ENCODE data around the gene DIO3. TPM values are rescaled to one million over a fixed set of nuclear protein-coding genes. Genes with fewer than 3 reads are reported as not detected.

The DIO3 gene
- total and polyA plus RNA-seq, 4 donors = 0.91 to 7.1 (median 1.4) TPM

DNA sequence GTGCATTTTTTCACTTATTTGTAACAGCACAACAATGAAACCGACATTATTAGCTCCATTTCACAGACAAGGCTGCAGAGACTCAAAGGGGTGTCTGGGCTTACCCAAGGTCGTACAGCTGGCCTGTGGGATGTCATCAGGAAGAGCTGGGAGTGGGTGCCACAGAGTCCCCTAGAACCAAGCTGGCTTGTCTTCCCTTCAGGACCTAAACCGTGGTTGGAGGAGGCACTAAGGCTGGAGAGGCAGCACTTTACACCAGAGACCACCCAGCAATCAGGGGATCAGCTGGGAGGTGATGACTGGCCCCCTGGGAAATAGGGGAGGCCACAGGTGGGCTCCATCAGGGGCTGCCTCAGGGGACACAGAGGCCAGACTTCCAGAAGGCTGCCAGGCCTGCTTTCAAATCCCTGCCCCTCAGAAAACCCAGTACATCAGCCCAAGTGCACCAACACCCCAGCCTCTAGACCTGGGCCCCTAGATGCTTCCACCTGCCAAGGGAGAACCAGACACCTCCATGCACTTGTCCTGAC lies 28.3 kb downstream of the DIO3 start:
- H3K4me1 ChIP-seq (ENCODE audit: control insufficient read depth in 5 of 5, insufficient read depth in 5 of 5, low read length in 5 of 5) = peaks cover 0 to 7% (median 0%) of the 10 kb centered on the region in 5 donors
- TF ChIP-seq, protein P1, sequence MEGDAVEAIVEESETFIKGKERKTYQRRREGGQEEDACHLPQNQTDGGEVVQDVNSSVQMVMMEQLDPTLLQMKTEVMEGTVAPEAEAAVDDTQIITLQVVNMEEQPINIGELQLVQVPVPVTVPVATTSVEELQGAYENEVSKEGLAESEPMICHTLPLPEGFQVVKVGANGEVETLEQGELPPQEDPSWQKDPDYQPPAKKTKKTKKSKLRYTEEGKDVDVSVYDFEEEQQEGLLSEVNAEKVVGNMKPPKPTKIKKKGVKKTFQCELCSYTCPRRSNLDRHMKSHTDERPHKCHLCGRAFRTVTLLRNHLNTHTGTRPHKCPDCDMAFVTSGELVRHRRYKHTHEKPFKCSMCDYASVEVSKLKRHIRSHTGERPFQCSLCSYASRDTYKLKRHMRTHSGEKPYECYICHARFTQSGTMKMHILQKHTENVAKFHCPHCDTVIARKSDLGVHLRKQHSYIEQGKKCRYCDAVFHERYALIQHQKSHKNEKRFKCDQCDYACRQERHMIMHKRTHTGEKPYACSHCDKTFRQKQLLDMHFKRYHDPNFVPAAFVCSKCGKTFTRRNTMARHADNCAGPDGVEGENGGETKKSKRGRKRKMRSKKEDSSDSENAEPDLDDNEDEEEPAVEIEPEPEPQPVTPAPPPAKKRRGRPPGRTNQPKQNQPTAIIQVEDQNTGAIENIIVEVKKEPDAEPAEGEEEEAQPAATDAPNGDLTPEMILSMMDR (IDR thresholded peaks at IDR 0.05; ENCODE audit: control extremely low read depth, extremely low read depth) = no peak
- H3K4me3 ChIP-seq = no peak overlapping the region
- H3K36me3 ChIP-seq (ENCODE audit: control insufficient read depth in 4 of 4, insufficient read depth in 4 of 4, low read length in 4 of 4) = no peaks in the 10 kb centered on the region
- 75 to 89% methylated on average over 3 of the region's 3 CpGs for WGBS, 2 donors
- peaks cover 0 to 1% (median 0%) of the 10 kb centered on the region in 4 donors for H3K9me3 ChIP-seq (ENCODE audit: control insufficient read depth in 4 of 4, insufficient read depth in 3 of 4, low read length in 3 of 4)
- ATAC-seq (ENCODE audit: insufficient read depth, low FRiP score) (no peak), DNase-seq (no peak)
- no peak overlapping the region for H3K27ac ChIP-seq (ENCODE audit: low read depth in 1 of 2, low read length in 1 of 2)
- no peak overlapping the region for H3K9ac ChIP-seq (ENCODE audit: insufficient read depth in 1 of 2, low read length in 2 of 2)
- H3K27me3 ChIP-seq (ENCODE audit: control insufficient read depth in 3 of 3, insufficient read depth in 3 of 3, low read length in 2 of 3) = no peaks in the 10 kb centered on the region

DNA sequence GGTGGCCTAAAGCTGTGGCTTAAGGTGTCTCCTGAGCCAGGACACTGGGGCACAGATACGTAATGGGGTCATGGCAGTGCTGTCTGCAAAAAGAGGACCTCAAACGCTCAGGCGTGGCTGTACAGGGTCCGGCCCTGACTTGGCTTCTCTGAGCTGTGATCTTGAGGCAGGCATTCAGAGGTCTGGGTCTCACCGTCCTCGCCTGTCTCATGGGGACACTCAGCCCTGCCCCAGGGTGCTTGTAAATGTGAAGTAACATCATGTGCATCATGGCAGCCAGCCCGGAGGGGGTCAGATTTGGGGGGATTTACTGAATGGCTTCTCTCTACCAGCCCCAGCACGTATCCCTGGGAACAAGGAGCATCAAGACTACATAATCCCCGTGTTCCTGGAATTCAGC lies 28.8 kb downstream of the DIO3 start:
- 89 to 93% methylated on average over 9 of the region's 9 CpGs for WGBS, 2 donors
- Histone ChIP-seq H3K4me1 (ENCODE audit: control insufficient read depth in 5 of 5, insufficient read depth in 5 of 5, low read length in 5 of 5) (peaks cover 0 to 7% (median 0%) of the 10 kb centered on the region in 5 donors), H3K27me3 (ENCODE audit: control insufficient read depth in 3 of 3, insufficient read depth in 3 of 3, low read length in 2 of 3) (no peaks in the 10 kb centered on the region), H3K27ac (ENCODE audit: low read depth in 1 of 2, low read length in 1 of 2) (no peak overlapping the region), H3K9me3 (ENCODE audit: control insufficient read depth in 4 of 4, insufficient read depth in 3 of 4, low read length in 3 of 4) (peaks cover 0 to 3% (median 0%) of the 10 kb centered on the region in 4 donors), H3K9ac (ENCODE audit: insufficient read depth in 1 of 2, low read length in 2 of 2) (no peak overlapping the region), H3K36me3 (ENCODE audit: control insufficient read depth in 4 of 4, insufficient read depth in 4 of 4, low read length in 4 of 4) (no peaks in the 10 kb centered on the region), H3K4me3 (no peak overlapping the region)
- TF ChIP-seq, protein P1 (IDR thresholded peaks at IDR 0.05; ENCODE audit: control extremely low read depth, extremely low read depth) = no peak
- ATAC-seq (ENCODE audit: insufficient read depth, low FRiP score) (no peak), DNase-seq (no peak)

DNA sequence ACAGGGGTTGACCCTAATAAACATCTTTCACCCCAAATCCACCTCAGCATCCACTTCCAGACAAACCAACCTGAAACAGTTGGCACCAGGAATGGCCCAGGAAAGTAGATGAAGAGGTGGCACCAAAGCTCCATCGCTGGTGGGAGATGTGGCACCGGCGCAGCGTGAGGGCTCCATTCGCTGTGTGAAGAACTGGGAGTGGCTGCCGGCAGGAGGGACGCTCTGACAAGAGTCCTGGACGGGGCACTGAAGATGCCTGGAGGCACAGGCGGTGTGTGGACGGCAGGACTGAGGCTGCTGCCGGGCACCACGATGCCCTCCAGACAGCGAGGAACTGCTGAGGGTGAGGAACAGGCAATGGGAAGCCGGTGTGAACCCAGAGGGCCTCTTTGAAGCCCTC lies 29.3 kb downstream of the DIO3 start:
- ATAC-seq (ENCODE audit: insufficient read depth, low FRiP score) = no peak

More for the DNA sequence above, 29.3 kb downstream of the DIO3 start:
- no peak overlapping the region for H3K9ac ChIP-seq (ENCODE audit: insufficient read depth in 1 of 2, low read length in 2 of 2)
- H3K27me3 ChIP-seq (ENCODE audit: control insufficient read depth in 3 of 3, insufficient read depth in 3 of 3, low read length in 2 of 3) = no peaks in the 10 kb centered on the region
- DNase-seq = no peak
- no peaks in the 10 kb centered on the region for H3K36me3 ChIP-seq (ENCODE audit: control insufficient read depth in 4 of 4, insufficient read depth in 4 of 4, low read length in 4 of 4)
- H3K9me3 ChIP-seq (ENCODE audit: control insufficient read depth in 4 of 4, insufficient read depth in 3 of 4, low read length in 3 of 4) = peaks cover 0 to 5% (median 0%) of the 10 kb centered on the region in 4 donors
- peaks cover 0 to 7% (median 0%) of the 10 kb centered on the region in 5 donors for H3K4me1 ChIP-seq (ENCODE audit: control insufficient read depth in 5 of 5, insufficient read depth in 5 of 5, low read length in 5 of 5)
- 93 to 95% methylated on average over 14 of the region's 14 CpGs for WGBS, 2 donors
- no peak overlapping the region for H3K4me3 ChIP-seq
- H3K27ac ChIP-seq (ENCODE audit: low read depth in 1 of 2, low read length in 1 of 2) = no peak overlapping the region
- TF ChIP-seq, protein P1 (IDR thresholded peaks at IDR 0.05; ENCODE audit: control extremely low read depth, extremely low read depth) = no peak
